ENCODE results near the gene CTNNBL1.

Gene CTNNBL1

DNA sequence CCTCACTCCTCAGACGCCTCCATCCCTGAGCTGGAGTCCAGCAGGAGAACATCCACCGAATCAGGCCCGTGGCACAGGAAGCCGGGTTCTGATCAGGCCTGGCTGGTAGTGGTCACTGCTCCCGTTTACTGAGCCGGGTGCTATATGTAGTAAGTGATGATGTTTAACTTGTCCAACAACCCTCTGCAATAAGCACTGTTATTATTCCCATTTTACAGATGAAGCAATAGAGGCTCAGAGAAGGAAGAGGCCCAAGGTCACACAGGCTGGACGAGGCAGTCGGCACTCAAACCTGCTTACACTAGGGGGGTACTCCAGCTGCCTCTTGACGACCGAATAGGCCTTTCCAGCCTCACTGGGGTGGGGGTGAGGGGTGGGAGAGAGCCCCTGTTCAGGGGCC lies 194.8 kb downstream of the CTNNBL1 start:
- no peak overlapping the region for H3K27ac ChIP-seq (replicated peaks)
- no peak overlapping the region for H3K4me3 ChIP-seq (replicated peaks; ENCODE audit: insufficient read depth, low read length)
- no peak for DNase-seq (ENCODE audit: low read depth in 1 of 2, low spot score in 1 of 2)
- TF ChIP-seq, protein P1, sequence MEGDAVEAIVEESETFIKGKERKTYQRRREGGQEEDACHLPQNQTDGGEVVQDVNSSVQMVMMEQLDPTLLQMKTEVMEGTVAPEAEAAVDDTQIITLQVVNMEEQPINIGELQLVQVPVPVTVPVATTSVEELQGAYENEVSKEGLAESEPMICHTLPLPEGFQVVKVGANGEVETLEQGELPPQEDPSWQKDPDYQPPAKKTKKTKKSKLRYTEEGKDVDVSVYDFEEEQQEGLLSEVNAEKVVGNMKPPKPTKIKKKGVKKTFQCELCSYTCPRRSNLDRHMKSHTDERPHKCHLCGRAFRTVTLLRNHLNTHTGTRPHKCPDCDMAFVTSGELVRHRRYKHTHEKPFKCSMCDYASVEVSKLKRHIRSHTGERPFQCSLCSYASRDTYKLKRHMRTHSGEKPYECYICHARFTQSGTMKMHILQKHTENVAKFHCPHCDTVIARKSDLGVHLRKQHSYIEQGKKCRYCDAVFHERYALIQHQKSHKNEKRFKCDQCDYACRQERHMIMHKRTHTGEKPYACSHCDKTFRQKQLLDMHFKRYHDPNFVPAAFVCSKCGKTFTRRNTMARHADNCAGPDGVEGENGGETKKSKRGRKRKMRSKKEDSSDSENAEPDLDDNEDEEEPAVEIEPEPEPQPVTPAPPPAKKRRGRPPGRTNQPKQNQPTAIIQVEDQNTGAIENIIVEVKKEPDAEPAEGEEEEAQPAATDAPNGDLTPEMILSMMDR (IDR thresholded peaks at IDR 0.05; ENCODE audit: insufficient read depth, low read length): no peak
- no peak for TF ChIP-seq GABPA (IDR thresholded peaks at IDR 0.05; ENCODE audit: low read depth)
- H3K27me3 ChIP-seq (ENCODE audit: insufficient read depth, poor library complexity, severe bottlenecking): no peaks in the 10 kb centered on the region

DNA sequence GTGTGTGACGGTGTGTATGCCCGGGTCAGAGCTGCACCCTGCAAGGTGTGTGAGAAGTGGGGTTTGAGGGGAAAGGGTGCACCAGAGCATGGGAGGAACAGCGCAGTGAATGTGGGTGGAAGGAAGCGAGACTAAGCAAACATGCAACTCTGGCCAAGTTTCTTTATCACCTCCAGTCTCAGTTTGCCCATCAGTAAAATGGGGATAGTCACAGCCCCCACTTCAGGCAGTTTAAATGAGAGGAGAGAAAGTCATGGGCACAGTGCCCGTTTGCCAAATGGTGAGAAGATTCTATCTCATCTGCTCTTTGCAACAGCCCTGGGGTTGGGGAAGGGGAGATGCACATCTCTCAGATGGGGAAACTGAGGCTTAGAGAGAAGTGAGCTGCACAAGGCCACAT lies 196.3 kb downstream of the CTNNBL1 start:
- DNase-seq (ENCODE audit: low read depth in 1 of 2, low spot score in 1 of 2): no peak
- no peaks in the 10 kb centered on the region for H3K27me3 ChIP-seq (ENCODE audit: insufficient read depth, poor library complexity, severe bottlenecking)
- TF ChIP-seq POLR2AphosphoS5 (IDR thresholded peaks at IDR 0.05; ENCODE audit: low read depth) (no peak), SPI1 (IDR thresholded peaks at IDR 0.05; ENCODE audit: borderline replicate concordance, low read depth) (no peak), GABPA (IDR thresholded peaks at IDR 0.05; ENCODE audit: low read depth) (no peak)
- TF ChIP-seq, protein P1 (IDR thresholded peaks at IDR 0.05; ENCODE audit: insufficient read depth, low read length): no peak
- TF ChIP-seq, protein P2, sequence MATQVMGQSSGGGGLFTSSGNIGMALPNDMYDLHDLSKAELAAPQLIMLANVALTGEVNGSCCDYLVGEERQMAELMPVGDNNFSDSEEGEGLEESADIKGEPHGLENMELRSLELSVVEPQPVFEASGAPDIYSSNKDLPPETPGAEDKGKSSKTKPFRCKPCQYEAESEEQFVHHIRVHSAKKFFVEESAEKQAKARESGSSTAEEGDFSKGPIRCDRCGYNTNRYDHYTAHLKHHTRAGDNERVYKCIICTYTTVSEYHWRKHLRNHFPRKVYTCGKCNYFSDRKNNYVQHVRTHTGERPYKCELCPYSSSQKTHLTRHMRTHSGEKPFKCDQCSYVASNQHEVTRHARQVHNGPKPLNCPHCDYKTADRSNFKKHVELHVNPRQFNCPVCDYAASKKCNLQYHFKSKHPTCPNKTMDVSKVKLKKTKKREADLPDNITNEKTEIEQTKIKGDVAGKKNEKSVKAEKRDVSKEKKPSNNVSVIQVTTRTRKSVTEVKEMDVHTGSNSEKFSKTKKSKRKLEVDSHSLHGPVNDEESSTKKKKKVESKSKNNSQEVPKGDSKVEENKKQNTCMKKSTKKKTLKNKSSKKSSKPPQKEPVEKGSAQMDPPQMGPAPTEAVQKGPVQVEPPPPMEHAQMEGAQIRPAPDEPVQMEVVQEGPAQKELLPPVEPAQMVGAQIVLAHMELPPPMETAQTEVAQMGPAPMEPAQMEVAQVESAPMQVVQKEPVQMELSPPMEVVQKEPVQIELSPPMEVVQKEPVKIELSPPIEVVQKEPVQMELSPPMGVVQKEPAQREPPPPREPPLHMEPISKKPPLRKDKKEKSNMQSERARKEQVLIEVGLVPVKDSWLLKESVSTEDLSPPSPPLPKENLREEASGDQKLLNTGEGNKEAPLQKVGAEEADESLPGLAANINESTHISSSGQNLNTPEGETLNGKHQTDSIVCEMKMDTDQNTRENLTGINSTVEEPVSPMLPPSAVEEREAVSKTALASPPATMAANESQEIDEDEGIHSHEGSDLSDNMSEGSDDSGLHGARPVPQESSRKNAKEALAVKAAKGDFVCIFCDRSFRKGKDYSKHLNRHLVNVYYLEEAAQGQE (IDR thresholded peaks at IDR 0.05; ENCODE audit: insufficient replicate concordance, low read depth): no peak
- H3K27ac ChIP-seq (replicated peaks): no peak overlapping the region
- H3K4me3 ChIP-seq (replicated peaks; ENCODE audit: insufficient read depth, low read length): no peak overlapping the region

DNA sequence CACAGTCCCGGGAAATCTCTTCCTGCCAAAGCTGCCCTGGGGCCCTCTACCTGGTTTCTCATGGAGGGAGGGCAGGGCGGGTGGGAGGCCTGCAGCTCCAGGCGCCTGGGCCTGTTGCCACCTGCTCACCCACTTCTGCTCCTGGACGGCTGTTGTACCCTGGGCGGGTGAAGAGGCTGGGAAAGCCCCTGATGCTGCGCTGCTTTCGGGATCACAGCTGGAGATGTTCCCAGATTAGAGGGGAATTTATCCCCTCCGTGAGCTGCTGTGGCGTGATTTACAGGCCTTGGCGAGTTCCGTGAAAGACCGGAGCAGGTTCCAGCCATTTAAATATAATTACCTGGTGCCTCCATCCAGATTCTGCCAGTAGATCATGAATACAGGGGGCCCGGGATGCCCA lies 196.8 kb downstream of the CTNNBL1 start:
- H3K27me3 ChIP-seq (ENCODE audit: insufficient read depth, poor library complexity, severe bottlenecking): no peaks in the 10 kb centered on the region
- DNase-seq (ENCODE audit: low read depth in 1 of 2, low spot score in 1 of 2): no peak
- TF ChIP-seq, protein P2 (IDR thresholded peaks at IDR 0.05; ENCODE audit: insufficient replicate concordance, low read depth): no peak
- TF ChIP-seq POLR2AphosphoS5 (IDR thresholded peaks at IDR 0.05; ENCODE audit: low read depth) (no peak), GABPA (IDR thresholded peaks at IDR 0.05; ENCODE audit: low read depth) (no peak), SPI1 (IDR thresholded peaks at IDR 0.05; ENCODE audit: borderline replicate concordance, low read depth) (no peak)
- TF ChIP-seq, protein P1 (IDR thresholded peaks at IDR 0.05; ENCODE audit: insufficient read depth, low read length): no peak

DNA sequence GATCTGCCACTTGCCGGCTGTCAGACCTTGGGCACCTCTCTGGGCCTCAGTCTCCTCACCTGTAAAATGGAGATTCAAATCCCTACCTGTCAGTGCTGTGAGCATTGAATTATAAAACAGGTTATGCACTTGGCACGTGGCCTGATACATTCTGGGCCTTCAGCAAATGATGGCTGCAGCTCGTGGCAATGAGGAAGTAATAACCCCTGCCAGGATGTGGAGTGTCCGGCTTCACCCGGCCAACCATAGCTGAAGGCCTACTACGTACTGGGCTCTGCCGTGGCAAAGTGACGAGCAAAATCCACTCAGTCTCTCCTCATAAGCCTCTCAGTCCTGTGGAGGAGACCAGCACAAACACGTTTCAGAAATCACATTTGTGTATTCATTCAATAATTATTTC lies 198.2 kb downstream of the CTNNBL1 start:
- Histone ChIP-seq H3K27ac (replicated peaks) (no peak overlapping the region), H3K4me3 (replicated peaks; ENCODE audit: insufficient read depth, low read length) (no peak overlapping the region), H3K27me3 (ENCODE audit: insufficient read depth, poor library complexity, severe bottlenecking) (no peaks in the 10 kb centered on the region)
- no peak for TF ChIP-seq GABPA (IDR thresholded peaks at IDR 0.05; ENCODE audit: low read depth)
- TF ChIP-seq, protein P2 (IDR thresholded peaks at IDR 0.05; ENCODE audit: insufficient replicate concordance, low read depth): no peak
- no peak for TF ChIP-seq POLR2AphosphoS5 (IDR thresholded peaks at IDR 0.05; ENCODE audit: low read depth)
- no peak for TF ChIP-seq SPI1 (IDR thresholded peaks at IDR 0.05; ENCODE audit: borderline replicate concordance, low read depth)
- TF ChIP-seq, protein P1 (IDR thresholded peaks at IDR 0.05; ENCODE audit: insufficient read depth, low read length): no peak
- no peak for DNase-seq (ENCODE audit: low read depth in 1 of 2, low spot score in 1 of 2)

More for the DNA sequence above, 196.8 kb downstream of the CTNNBL1 start:
- no peak overlapping the region for H3K4me3 ChIP-seq (replicated peaks; ENCODE audit: insufficient read depth, low read length)
- H3K27ac ChIP-seq (replicated peaks): no peak overlapping the region
